Neural progenitor cell (in vitro differentiated cells): ENCODE measurements around the gene SPTBN1. TPM values are rescaled to one million over a fixed set of nuclear protein-coding genes. Genes with fewer than 3 reads are reported as not detected.

ENCODE experiments used
- DNase-seq: peaks from one replicate; pipeline ENCODE4 v3.0.0-alpha.2; 2016; ENCODE audit warnings: low spot score
- H2AFZ ChIP-seq: fragments of 200-600 bp; sonication (generic); replicated peaks from 2 replicates; pipeline ENCODE4 v1.6.1; 2016; ENCODE audit warnings: antibody characterized with exemption
- H3F3A ChIP-seq: fragments of 200-600 bp; sonication (generic); 2 replicates; pipeline ENCODE4 v1.6.1; 2016; ENCODE audit warnings: antibody characterized with exemption, low read depth
- H3K27ac ChIP-seq: fragments of 200-600 bp; sonication (generic); 2 replicates; pipeline ENCODE4 v1.5.1; 2016; ENCODE audit warnings: mild to moderate bottlenecking
- H3K27me3 ChIP-seq: fragments of 200-600 bp; sonication (generic); 2 replicates; pipeline ENCODE4 v1.6.1; 2016; ENCODE audit warnings: mild to moderate bottlenecking, moderate library complexity
- H3K36me3 ChIP-seq: fragments of 200-600 bp; sonication (generic); 2 replicates; pipeline ENCODE4 v1.5.1; 2016
- H3K4me1 ChIP-seq: fragments of 200-600 bp; sonication (generic); 2 replicates; pipeline ENCODE4 v1.6.1; 2016; ENCODE audit warnings: mixed run types
- H3K4me2 ChIP-seq: fragments of 200-600 bp; sonication (generic); 2 replicates; pipeline ENCODE4 v1.6.1; 2016
- H3K4me3 ChIP-seq: fragments of 200-600 bp; sonication (generic); 2 replicates; pipeline ENCODE4 v1.5.1; 2016
- H3K79me2 ChIP-seq: fragments of 200-600 bp; sonication (generic); 2 replicates; pipeline ENCODE4 v1.6.1; 2016; ENCODE audit warnings: low read depth
- H3K9ac ChIP-seq: fragments of 200-600 bp; sonication (generic); 2 replicates; pipeline ENCODE4 v1.6.1; 2016
- H3K9me3 ChIP-seq: fragments of 200-600 bp; sonication (generic); 2 replicates; pipeline ENCODE4 v1.5.1; 2016; ENCODE audit warnings: low read depth
- H4K20me1 ChIP-seq: fragments of 200-600 bp; sonication (generic); 2 replicates; pipeline ENCODE4 v1.6.1; 2016; ENCODE audit warnings: low read depth
- H3K27ac Mint-ChIP-seq: 3 replicates; pipeline ENCODE4 v1.8.0; 2021; ENCODE audit warnings: mixed read lengths
- H3K27me3 Mint-ChIP-seq: 2 replicates; pipeline ENCODE4 v1.8.0; 2022; ENCODE audit warnings: low read depth, mild to moderate bottlenecking, inconsistent platforms, moderate library complexity, mixed read lengths; ENCODE audit not compliant: insufficient read depth
- H3K36me3 Mint-ChIP-seq: 3 replicates; pipeline ENCODE4 v1.8.0; 2021; ENCODE audit warnings: mixed read lengths
- H3K4me1 Mint-ChIP-seq: 3 replicates; pipeline ENCODE4 v1.8.0; 2021; ENCODE audit warnings: mixed read lengths
- H3K4me3 Mint-ChIP-seq: 3 replicates; pipeline ENCODE4 v1.8.0; 2021; ENCODE audit warnings: mild to moderate bottlenecking, moderate library complexity, mixed read lengths
- H3K9me3 Mint-ChIP-seq: 3 replicates; pipeline ENCODE4 v1.8.0; 2020; ENCODE audit warnings: mixed read lengths
- CTCF ChIP-seq: fragments of 200-600 bp; sonication (generic); IDR thresholded peaks from 2 replicates; pipeline ENCODE4 v1.5.1; 2017; ENCODE audit warnings: antibody characterized with exemption, mild to moderate bottlenecking
- EZH2 ChIP-seq: fragments of 200-600 bp; sonication (generic); IDR thresholded peaks from 2 replicates; pipeline ENCODE4 v1.6.1; 2017; ENCODE audit warnings: antibody characterized with exemption, mild to moderate bottlenecking, moderate library complexity
- EZH2phosphoT487 ChIP-seq: fragments of 200-600 bp; sonication (generic); IDR thresholded peaks from 2 replicates; pipeline ENCODE4 v1.6.1; 2017; ENCODE audit warnings: antibody characterized with exemption
- total RNA-seq: library from RNA; depleted of rRNA; stranded (reverse); fragments of >200 nt; gene quantifications from 2 replicates; pipeline ENCODE4 v1.2.3, GENCODE V29; 2015; ENCODE audit warnings: low replicate concordance

SPTBN1 gene
- total RNA-seq, 1 donor from 2014 or later, result 94.2 TPM

- Histone ChIP-seq H3K27me3 (no peaks in the 10 kb centered on the region), H3K4me1 (no peaks in the 10 kb centered on the region), H3K9ac (no peak overlapping the region), H4K20me1 (no peaks in the 10 kb centered on the region), H3K36me3 (no peaks in the 10 kb centered on the region), H3K79me2 (no peaks in the 10 kb centered on the region), H3K4me2 (no peak overlapping the region), H3K4me3 (no peak overlapping the region), H3K9me3 (no peaks in the 10 kb centered on the region), H2AFZ (no peak overlapping the region), H3F3A (no peaks in the 10 kb centered on the region), H3K27ac (no peak overlapping the region)
- Mint-ChIP-seq H3K36me3 (peaks cover 56% of the 10 kb centered on the region), H3K27me3 (peaks cover 2% of the 10 kb centered on the region), H3K4me3 (no peak overlapping the region), H3K9me3 (no peaks in the 10 kb centered on the region), H3K27ac (no peak overlapping the region), H3K4me1 (no peaks in the 10 kb centered on the region)
- no peak for DNase-seq
- no peak for TF ChIP-seq CTCF
- no peak for TF ChIP-seq EZH2phosphoT487
- no peak for TF ChIP-seq EZH2
Observed at GRCh38 chr2:54628418-54628817, 172.3 kb downstream of the SPTBN1 start.

GRCh38 chr2:54628957-54629356 lies 172.8 kb downstream of the SPTBN1 start:
- H3K36me3 ChIP-seq, result no peaks in the 10 kb centered on the region
- H3K4me3 ChIP-seq, result no peak overlapping the region
- no peak for DNase-seq
- no peak overlapping the region for H3K9ac ChIP-seq
- no peaks in the 10 kb centered on the region for H3K27me3 ChIP-seq
- Mint-ChIP-seq H3K9me3 (no peaks in the 10 kb centered on the region), H3K4me1 (no peaks in the 10 kb centered on the region), H3K36me3 (peaks cover 53% of the 10 kb centered on the region), H3K27ac (no peak overlapping the region), H3K4me3 (no peak overlapping the region), H3K27me3 (peaks cover 2% of the 10 kb centered on the region)
- no peak for TF ChIP-seq CTCF
- TF ChIP-seq EZH2phosphoT487, result no peak
- TF ChIP-seq EZH2, result no peak
- H4K20me1 ChIP-seq, result no peaks in the 10 kb centered on the region
- H3K27ac ChIP-seq, result no peak overlapping the region
- no peaks in the 10 kb centered on the region for H3F3A ChIP-seq
- H3K79me2 ChIP-seq, result no peaks in the 10 kb centered on the region
- H2AFZ ChIP-seq, result no peak overlapping the region
- no peaks in the 10 kb centered on the region for H3K4me1 ChIP-seq
- no peaks in the 10 kb centered on the region for H3K9me3 ChIP-seq
- H3K4me2 ChIP-seq, result no peak overlapping the region

GRCh38 chr2:54629390-54629789 lies 173.3 kb downstream of the SPTBN1 start:
- no peak overlapping the region for H2AFZ ChIP-seq
- Mint-ChIP-seq H3K36me3 (peaks cover 57% of the 10 kb centered on the region), H3K27ac (no peak overlapping the region)

More at GRCh38 chr2:54629390-54629789, 173.3 kb downstream of the SPTBN1 start:
- no peak for TF ChIP-seq EZH2
- TF ChIP-seq CTCF, result no peak
- TF ChIP-seq EZH2phosphoT487, result no peak
- Mint-ChIP-seq H3K4me3 (no peak overlapping the region), H3K27me3 (peaks cover 2% of the 10 kb centered on the region), H3K9me3 (no peaks in the 10 kb centered on the region), H3K4me1 (peaks cover 2% of the 10 kb centered on the region)
- no peak for DNase-seq
- Histone ChIP-seq H3F3A (no peaks in the 10 kb centered on the region), H3K4me2 (no peak overlapping the region), H3K9me3 (no peaks in the 10 kb centered on the region), H3K4me3 (no peak overlapping the region), H3K27ac (no peak overlapping the region), H3K4me1 (no peaks in the 10 kb centered on the region), H3K9ac (no peak overlapping the region), H3K27me3 (no peaks in the 10 kb centered on the region), H3K79me2 (no peaks in the 10 kb centered on the region), H4K20me1 (no peaks in the 10 kb centered on the region), H3K36me3 (no peaks in the 10 kb centered on the region)
